Activated CD4-positive, alpha-beta T cell treated with anti-CD3 and anti-CD28 coated beads, Interleukin-2, amount 50 U/mL, for 1 hour (primary cell): Measurements from ENCODE around the gene CD300H.
"Not testable (repeated sequence)": the region's sequence is repeated elsewhere in the genome, so short reads cannot be mapped to it uniquely, and the experiment has no call there.

Experiments
- DNase-seq: peaks from one replicate; pipeline ENCODE4 v3.0.0-alpha.2; 2020

The CD300H gene

GRCh38 chr17:74584292-74585060 is 17.2 kb upstream of the CD300H start:
- DNase-seq: no peak

- no peak for DNase-seq
Measured at GRCh38 chr17:74582633-74583032, 15.3 kb upstream of the CD300H start.

GRCh38 chr17:74579900-74580299 is 12.6 kb upstream of the CD300H start:
- DNase-seq: no peak

GRCh38 chr17:74578979-74579378 is 11.7 kb upstream of the CD300H start:
- DNase-seq: no peak

- no peak for DNase-seq
Measured at GRCh38 chr17:74574489-74575142, 7.3 kb upstream of the CD300H start.

- not testable (repeated sequence) for DNase-seq
Measured at GRCh38 chr17:74573635-74574034, 6.3 kb upstream of the CD300H start.

- no peak for DNase-seq
Measured at GRCh38 chr17:74573169-74573568, 5.9 kb upstream of the CD300H start.

GRCh38 chr17:74571621-74572270 is 4.4 kb upstream of the CD300H start:
- no peak for DNase-seq

- DNase-seq: no peak
Measured at GRCh38 chr17:74569020-74570003, 2.0 kb upstream of the CD300H start.

GRCh38 chr17:74568106-74568873 is 981 bp upstream of the CD300H start:
- DNase-seq: no peak

- DNase-seq: peak; percentile 17
Measured at GRCh38 chr17:74566132-74566753, 1.1 kb downstream of the CD300H start.

GRCh38 chr17:74565126-74565525 is 2.2 kb downstream of the CD300H start:
- DNase-seq: no peak

GRCh38 chr17:74563358-74563757 is 4.0 kb downstream of the CD300H start:
- no peak for DNase-seq

- DNase-seq: no peak
Measured at GRCh38 chr17:74561586-74561985, 5.7 kb downstream of the CD300H start.

GRCh38 chr17:74558882-74559519 is 8.3 kb downstream of the CD300H start:
- no peak for DNase-seq

- not testable (repeated sequence) for DNase-seq
Measured at GRCh38 chr17:74558402-74558801, 8.9 kb downstream of the CD300H start.

- DNase-seq: no peak
Measured at GRCh38 chr17:74555427-74555940, 11.8 kb downstream of the CD300H start.

- DNase-seq: no peak
Measured at GRCh38 chr17:74554909-74555308, 12.4 kb downstream of the CD300H start.

GRCh38 chr17:74552037-74552436 is 15.3 kb downstream of the CD300H start:
- DNase-seq: no peak

- no peak for DNase-seq
Measured at GRCh38 chr17:74550602-74551001, 16.7 kb downstream of the CD300H start.

GRCh38 chr17:74549343-74549742 is 18.0 kb downstream of the CD300H start:
- DNase-seq: no peak
